SW 1271 (cell line): ENCODE measurements around the gene SLX1B.
"Not testable (repeated sequence)": the region's sequence is repeated elsewhere in the genome, so short reads cannot be mapped to it uniquely, and the experiment has no call there.

Experiments
- DNase-seq, 2 experiments: peaks; one replicate each; lab custom pipeline; 2025; lab: John Stamatoyannopoulos, UW

The SLX1B gene

GRCh38 chr16:29454269-29454668, at the start of gene SLX1B, which contains the start of gene BOLA2:
SLX1B (plus strand) TSS chr16:29454533.
BOLA2 (minus strand) TSS chr16:29454351; CDS start chr16:29454253, 98 bp downstream.
- not testable (repeated sequence) for DNase-seq

- not testable (repeated sequence) for DNase-seq
Observed at GRCh38 chr16:29405249-29405648, 49.1 kb upstream of the SLX1B start.

- DNase-seq, result not testable (repeated sequence)
Observed at GRCh38 chr16:29423587-29423986, 30.7 kb upstream of the SLX1B start.

- DNase-seq, result not testable (repeated sequence)
Observed at GRCh38 chr16:29425390-29425789, 28.9 kb upstream of the SLX1B start.

- DNase-seq, result not testable (repeated sequence)
Observed at GRCh38 chr16:29453754-29454153, 579 bp upstream of the SLX1B start.

GRCh38 chr16:29454828-29455227, 495 bp downstream of the SLX1B start:
- DNase-seq, result not testable (repeated sequence)

GRCh38 chr16:29457660-29458059, 3.3 kb downstream of the SLX1B start:
- not testable (repeated sequence) for DNase-seq

GRCh38 chr16:29459706-29460646, 5.6 kb downstream of the SLX1B start, which contains the start of gene SULT1A4:
SULT1A4 (plus strand) TSS chr16:29459913; CDS start chr16:29461386, 1,473 bp downstream.
- not testable (repeated sequence) for DNase-seq

GRCh38 chr16:29460647-29461030, 6.3 kb downstream of the SLX1B start:
- DNase-seq, result not testable (repeated sequence)

- not testable (repeated sequence) for DNase-seq
Observed at GRCh38 chr16:29465985-29466824, 11.9 kb downstream of the SLX1B start.

- not testable (repeated sequence) for DNase-seq
Observed at GRCh38 chr16:29466904-29467303, 12.6 kb downstream of the SLX1B start.

- DNase-seq, result not testable (repeated sequence)
Observed at GRCh38 chr16:29467654-29468366, 13.5 kb downstream of the SLX1B start.

GRCh38 chr16:29469660-29470059, 15.3 kb downstream of the SLX1B start:
- DNase-seq, result not testable (repeated sequence)

GRCh38 chr16:29472065-29472464, 17.7 kb downstream of the SLX1B start:
- DNase-seq, result not testable (repeated sequence)

GRCh38 chr16:29482276-29482675, 27.9 kb downstream of the SLX1B start:
- DNase-seq, result not testable (repeated sequence)

- DNase-seq, result not testable (repeated sequence)
Observed at GRCh38 chr16:29506308-29506707, 52.0 kb downstream of the SLX1B start, which contains the start of gene NPIPB12. NPIPB12 (minus strand) TSS chr16:29506408.
